Hepatocyte (in vitro differentiated cells): ENCODE data around the gene OSMR.

Experiments used
- CTCF ChIP-seq: fragments of 200-600 bp; sonication (generic); IDR thresholded peaks from 2 replicates; pipeline ENCODE4 v1.5.1; 2016; ENCODE audit warnings: antibody characterized with exemption, mild to moderate bottlenecking; ENCODE audit not compliant: poor library complexity
- EZH2 ChIP-seq: fragments of 200-600 bp; sonication (generic); IDR thresholded peaks from 2 replicates; pipeline ENCODE4 v1.6.1; 2016; ENCODE audit warnings: antibody characterized with exemption, mild to moderate bottlenecking, borderline replicate concordance

- TF ChIP-seq CTCF (no peak), EZH2 (no peak)
Measured at GRCh38 chr5:38847559-38848347, 1.9 kb downstream of the OSMR start.
